Breast epithelium (tissue), 4 donors: ENCODE data around the gene SCD5. TPM values are rescaled to one million over a fixed set of nuclear protein-coding genes. Genes with fewer than 3 reads are reported as not detected.

Source experiments
- DNase-seq, 2 donors: peaks; one replicate each; pipeline ENCODE4 v3.0.0-alpha.2; 2019; ENCODE audit warnings: low spot score in 2 of 2
- H3K27ac ChIP-seq, 2 donors: fragments of 200-600 bp; sonication (generic) in 1 of 2; one replicate each; pipeline ENCODE4 v1.5.1; 2016 to 2019; ENCODE audit warnings: mild to moderate bottlenecking in 1 of 2
- H3K27me3 ChIP-seq, 2 donors: fragments of 200-600 bp; sonication (generic) in 1 of 2; one replicate each; pipeline versions ENCODE4 v1.5.1 to v1.6.0; 2017 to 2019; ENCODE audit warnings: control low read depth in 1 of 2, mild to moderate bottlenecking in 1 of 2
- H3K36me3 ChIP-seq: fragments of 200-600 bp; one replicate; pipeline ENCODE4 v1.5.1; 2019
- H3K4me1 ChIP-seq, 2 donors: fragments of 200-600 bp; sonication (generic); one replicate each; pipeline ENCODE4 v1.5.1; 2016 to 2019; ENCODE audit warnings: control low read depth in 1 of 2
- H3K4me3 ChIP-seq, 3 donors: fragments of 200-600 bp; sonication (generic); 1 replicate in 2 of 3; 2 replicates in 1 of 3; pipeline ENCODE4 v1.5.1; 2016 to 2019; ENCODE audit warnings: mild to moderate bottlenecking in 3 of 3, moderate library complexity in 2 of 3
- H3K9me3 ChIP-seq, 2 donors: fragments of 200-600 bp; sonication (generic) in 1 of 2; one replicate each; pipeline ENCODE4 v1.5.1; 2016 to 2019; ENCODE audit warnings: control low read depth in 1 of 2
- POLR2A ChIP-seq: fragments of 450-650 bp; IDR thresholded peaks from one replicate; pipeline ENCODE4 v1.6.1; 2016; ENCODE audit warnings: antibody characterized with exemption, mild to moderate bottlenecking, moderate library complexity
- POLR2AphosphoS5 ChIP-seq, 3 donors: sonication (generic); formaldehyde crosslinking; IDR thresholded peaks; one replicate each; pipeline ENCODE4 v1.6.1; 2017; ENCODE audit warnings: antibody characterized with exemption in 3 of 3
- intact Hi-C: fragments of 100-400 bp; cut with DNase I; formaldehyde crosslinking; loops from one replicate; pipeline ENCODE4 v1.15.1; 2023; ENCODE audit warnings: low total_unique reads
- total RNA-seq, 3 donors: library from RNA; depleted of rRNA; stranded (reverse); fragments of >200 nt; gene quantifications; one replicate each; pipeline ENCODE4 v1.1.0, GENCODE V29; 2016
- TF ChIP-seq, protein P1 (sequence below), 3 donors: fragments of 450-650 bp; IDR thresholded peaks; one replicate each; pipeline ENCODE4 v1.5.1; 2016 to 2017; ENCODE audit warnings: antibody characterized with exemption in 3 of 3, mild to moderate bottlenecking in 3 of 3, moderate library complexity in 3 of 3

SCD5 gene
- total RNA-seq, 3 donors from 2014 or later, result 9.8 to 17.0 (median 14.7) TPM

DNA sequence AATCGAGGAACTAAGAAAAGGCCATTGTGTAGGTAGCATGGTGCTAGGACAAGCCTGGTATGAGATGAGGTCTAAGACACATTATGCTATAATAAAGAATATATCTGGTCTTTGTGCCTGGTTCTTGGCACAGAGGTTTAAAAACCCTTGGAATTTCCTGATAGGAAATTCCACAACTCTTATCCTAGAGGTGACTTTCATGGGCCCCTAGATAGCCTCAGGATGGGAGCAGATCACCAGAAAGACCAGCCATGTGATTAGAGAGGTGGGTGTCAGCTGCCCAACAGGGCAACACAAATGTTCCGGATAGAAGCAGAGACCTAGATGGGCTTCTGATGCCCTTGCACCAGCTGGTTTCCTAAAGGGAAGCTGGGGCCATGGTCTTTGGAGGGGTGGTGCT, 107.2 kb downstream of the SCD5 start:
- H3K27ac ChIP-seq, result no peak overlapping the region
- H3K4me1 ChIP-seq, result no peaks in the 10 kb centered on the region
- no peaks in the 10 kb centered on the region for H3K9me3 ChIP-seq
- TF ChIP-seq, protein P1, sequence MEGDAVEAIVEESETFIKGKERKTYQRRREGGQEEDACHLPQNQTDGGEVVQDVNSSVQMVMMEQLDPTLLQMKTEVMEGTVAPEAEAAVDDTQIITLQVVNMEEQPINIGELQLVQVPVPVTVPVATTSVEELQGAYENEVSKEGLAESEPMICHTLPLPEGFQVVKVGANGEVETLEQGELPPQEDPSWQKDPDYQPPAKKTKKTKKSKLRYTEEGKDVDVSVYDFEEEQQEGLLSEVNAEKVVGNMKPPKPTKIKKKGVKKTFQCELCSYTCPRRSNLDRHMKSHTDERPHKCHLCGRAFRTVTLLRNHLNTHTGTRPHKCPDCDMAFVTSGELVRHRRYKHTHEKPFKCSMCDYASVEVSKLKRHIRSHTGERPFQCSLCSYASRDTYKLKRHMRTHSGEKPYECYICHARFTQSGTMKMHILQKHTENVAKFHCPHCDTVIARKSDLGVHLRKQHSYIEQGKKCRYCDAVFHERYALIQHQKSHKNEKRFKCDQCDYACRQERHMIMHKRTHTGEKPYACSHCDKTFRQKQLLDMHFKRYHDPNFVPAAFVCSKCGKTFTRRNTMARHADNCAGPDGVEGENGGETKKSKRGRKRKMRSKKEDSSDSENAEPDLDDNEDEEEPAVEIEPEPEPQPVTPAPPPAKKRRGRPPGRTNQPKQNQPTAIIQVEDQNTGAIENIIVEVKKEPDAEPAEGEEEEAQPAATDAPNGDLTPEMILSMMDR (IDR thresholded peaks at IDR 0.05), result no peak
- no peak for TF ChIP-seq POLR2A
- no peak for TF ChIP-seq POLR2AphosphoS5 (IDR thresholded peaks at IDR 0.05)
- no peak overlapping the region for H3K4me3 ChIP-seq
- intact Hi-C loops, result no loop called here
- DNase-seq, result no peak
- no peaks in the 10 kb centered on the region for H3K36me3 ChIP-seq
- H3K27me3 ChIP-seq, result no peaks in the 10 kb centered on the region

DNA sequence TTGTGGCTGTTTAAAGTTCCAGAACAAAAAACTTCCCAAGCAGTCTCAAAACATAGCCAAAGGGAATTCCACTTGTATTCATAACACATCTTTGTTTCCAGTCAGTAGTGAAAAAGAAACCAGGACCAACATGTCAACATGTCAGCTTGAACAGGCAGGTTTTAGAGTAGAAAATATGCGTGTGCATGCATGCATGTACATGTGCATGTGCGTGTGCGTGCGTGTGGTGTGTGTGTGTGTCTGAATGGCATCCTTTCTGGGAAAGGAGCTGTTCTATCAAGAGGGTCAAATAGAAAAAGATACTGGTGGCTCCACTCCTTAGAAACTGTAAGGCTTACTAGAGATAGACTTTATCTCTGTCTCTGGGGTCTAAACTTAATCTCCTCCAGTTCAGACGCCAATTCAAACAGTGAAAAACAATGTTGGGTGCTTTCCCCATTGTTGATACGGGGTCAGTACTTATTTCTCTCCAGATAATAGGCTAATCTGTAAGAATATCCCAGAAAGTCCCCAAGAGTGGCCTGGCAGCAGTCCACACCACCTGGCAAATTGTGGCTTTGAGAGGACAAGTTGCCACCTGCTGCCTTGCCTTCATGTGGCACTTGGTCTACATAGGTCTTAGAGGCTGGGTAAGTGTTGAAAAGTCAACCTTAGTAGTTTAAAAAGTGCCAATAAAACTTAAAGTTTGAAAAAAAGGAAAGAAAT, 110.4 kb downstream of the SCD5 start:
- H3K4me3 ChIP-seq, result no peak overlapping the region
- H3K27ac ChIP-seq, result no peak overlapping the region

DNA sequence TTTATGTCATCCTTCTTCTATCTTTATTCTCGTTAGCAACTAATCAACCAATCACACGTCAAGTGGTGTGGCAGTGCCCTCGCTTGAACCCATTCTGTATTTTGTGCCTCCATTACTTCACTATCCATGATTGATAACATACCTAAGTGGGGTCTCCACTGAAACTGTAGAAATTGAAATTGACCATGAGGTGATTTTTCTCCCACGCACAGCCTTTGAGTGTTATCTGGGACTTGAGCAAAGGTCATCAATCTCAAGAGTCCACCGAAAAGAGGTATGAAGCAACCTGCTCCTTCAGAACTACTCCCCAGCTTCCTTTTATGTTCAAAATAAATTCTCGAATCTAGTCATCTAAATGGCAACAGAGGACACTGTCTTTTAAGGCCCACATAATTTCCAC, 111.1 kb downstream of the SCD5 start:
- intact Hi-C loops, result no loop called here
- H3K4me3 ChIP-seq, result no peak overlapping the region
- H3K9me3 ChIP-seq, result no peaks in the 10 kb centered on the region
- no peaks in the 10 kb centered on the region for H3K36me3 ChIP-seq
- no peak for TF ChIP-seq POLR2AphosphoS5 (IDR thresholded peaks at IDR 0.05)
- no peak for TF ChIP-seq POLR2A
- TF ChIP-seq, protein P1 (IDR thresholded peaks at IDR 0.05), result no peak
- no peak overlapping the region for H3K27ac ChIP-seq
- no peaks in the 10 kb centered on the region for H3K27me3 ChIP-seq
- no peaks in the 10 kb centered on the region for H3K4me1 ChIP-seq
- DNase-seq, result no peak

More for the DNA sequence above, 110.4 kb downstream of the SCD5 start:
- H3K36me3 ChIP-seq, result no peaks in the 10 kb centered on the region
- intact Hi-C loops, result no loop called here
- H3K27me3 ChIP-seq, result no peaks in the 10 kb centered on the region
- H3K9me3 ChIP-seq, result no peaks in the 10 kb centered on the region
- DNase-seq, result no peak
- TF ChIP-seq, protein P1 (IDR thresholded peaks at IDR 0.05), result no peak
- TF ChIP-seq POLR2A (no peak), POLR2AphosphoS5 (IDR thresholded peaks at IDR 0.05) (no peak)
- no peaks in the 10 kb centered on the region for H3K4me1 ChIP-seq

DNA sequence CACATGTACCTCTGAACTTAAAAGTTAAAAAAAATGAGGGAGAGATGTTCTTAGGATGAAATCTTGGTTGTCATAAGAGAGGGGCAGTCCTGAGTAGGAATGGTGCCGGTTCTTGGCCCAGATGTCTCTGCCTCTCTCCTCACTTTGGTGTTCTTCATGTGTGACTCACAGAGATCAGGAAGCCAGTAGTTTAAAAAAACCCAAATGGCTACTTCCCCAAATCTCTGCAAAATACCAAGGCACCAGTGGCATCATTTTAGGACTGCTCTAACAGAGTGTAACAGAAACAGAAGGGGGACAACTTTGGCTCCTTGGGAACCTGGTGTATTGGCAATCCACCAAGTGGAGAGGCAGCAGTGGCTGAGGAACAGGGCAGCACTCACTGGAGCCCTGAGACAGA, 116.8 kb downstream of the SCD5 start:
- H3K27me3 ChIP-seq, result no peaks in the 10 kb centered on the region
- no peak for DNase-seq
- H3K36me3 ChIP-seq, result no peaks in the 10 kb centered on the region
- H3K9me3 ChIP-seq, result no peaks in the 10 kb centered on the region
- no peak overlapping the region for H3K27ac ChIP-seq
- H3K4me3 ChIP-seq, result no peak overlapping the region
- intact Hi-C loops, result no loop called here
- H3K4me1 ChIP-seq, result peaks cover 0 to 5% of the 10 kb centered on the region in 2 donors
- TF ChIP-seq POLR2A, result no peak
- TF ChIP-seq, protein P1 (IDR thresholded peaks at IDR 0.05), result no peak
- TF ChIP-seq POLR2AphosphoS5 (IDR thresholded peaks at IDR 0.05), result no peak

DNA sequence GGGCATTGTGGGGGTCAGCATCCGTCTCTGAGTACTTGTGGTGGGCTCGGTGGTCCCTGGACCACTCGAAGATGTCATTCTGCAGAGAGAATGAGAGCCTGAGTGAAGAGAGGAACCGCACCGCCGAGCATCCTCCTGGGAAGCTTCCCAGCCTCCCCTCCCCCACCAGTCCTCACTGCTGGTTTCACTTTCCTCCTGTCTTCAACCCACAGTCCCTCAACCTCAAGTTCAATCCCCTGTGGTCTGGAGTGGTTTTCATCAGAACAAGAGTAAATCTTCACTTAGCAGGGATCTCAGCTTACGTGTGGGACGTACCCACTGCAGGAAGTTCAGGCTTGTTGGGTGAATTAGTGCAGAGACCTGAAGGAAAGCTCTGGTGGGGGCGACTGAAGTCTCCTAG, 117.8 kb downstream of the SCD5 start:
- DNase-seq, result no peak
- Histone ChIP-seq H3K9me3 (no peaks in the 10 kb centered on the region), H3K27ac (peak overlapping the region in 1 of 2 donors; percentile 23), H3K27me3 (no peaks in the 10 kb centered on the region), H3K4me1 (peaks cover 0 to 5% of the 10 kb centered on the region in 2 donors), H3K36me3 (no peaks in the 10 kb centered on the region), H3K4me3 (peak overlapping the region in 1 of 3 donors; percentile 20)
- intact Hi-C loops, result no loop called here
- no peak for TF ChIP-seq POLR2A
- TF ChIP-seq POLR2AphosphoS5 (IDR thresholded peaks at IDR 0.05), result no peak
- TF ChIP-seq, protein P1 (IDR thresholded peaks at IDR 0.05), result no peak
